SKM-1 treated with dmso at 0.1 percent for 144 hours (cell line): Measurements from ENCODE around the gene PTPRM.
"Not testable (repeated sequence)": the region's sequence is repeated elsewhere in the genome, so short reads cannot be mapped to it uniquely, and the experiment has no call there.

ENCODE experiments used
- DNase-seq: peaks from one replicate; lab custom pipeline; 2025; ENCODE audit not compliant: unreplicated experiment; lab: John Stamatoyannopoulos, UW

The PTPRM gene

DNA sequence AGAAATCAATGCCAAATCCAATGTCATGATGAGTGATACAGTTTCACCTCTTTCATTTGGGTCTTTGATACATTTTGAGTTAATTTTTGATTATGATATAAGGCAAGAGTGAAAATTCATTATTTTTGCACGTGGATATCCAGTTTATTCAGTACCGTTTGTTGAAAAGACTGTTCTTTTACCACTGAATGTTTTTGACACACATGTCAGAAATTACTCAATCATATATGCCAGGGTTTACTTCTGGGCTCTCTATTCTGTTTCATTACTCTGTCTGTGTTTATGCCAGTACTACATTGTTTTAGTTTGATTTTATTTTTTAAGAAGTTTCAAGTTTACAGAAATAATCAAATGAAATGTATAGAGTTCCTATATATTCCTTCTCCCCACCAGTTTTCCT lies 154.4 kb downstream of the PTPRM start:
- DNase-seq: no peak

DNA sequence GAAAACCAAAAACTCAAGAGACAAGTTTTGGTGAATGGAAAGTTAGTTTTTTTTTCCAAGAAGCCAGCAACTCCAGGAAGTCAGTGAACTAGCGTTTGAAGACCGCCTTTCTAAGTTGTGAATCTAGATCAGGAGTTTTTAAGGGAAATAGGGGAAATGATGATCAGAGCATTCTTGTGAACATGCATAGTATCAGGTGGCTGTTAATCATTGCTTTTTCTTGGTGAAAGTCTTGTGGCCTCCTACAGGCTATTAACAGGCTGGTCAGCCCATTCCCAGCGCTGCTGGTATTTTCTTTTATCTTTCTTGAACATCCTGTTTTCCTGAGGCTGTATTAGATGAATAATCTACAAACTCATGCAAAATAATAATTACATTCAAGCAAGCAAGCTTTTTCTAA lies 155.8 kb downstream of the PTPRM start:
- DNase-seq: no peak

DNA sequence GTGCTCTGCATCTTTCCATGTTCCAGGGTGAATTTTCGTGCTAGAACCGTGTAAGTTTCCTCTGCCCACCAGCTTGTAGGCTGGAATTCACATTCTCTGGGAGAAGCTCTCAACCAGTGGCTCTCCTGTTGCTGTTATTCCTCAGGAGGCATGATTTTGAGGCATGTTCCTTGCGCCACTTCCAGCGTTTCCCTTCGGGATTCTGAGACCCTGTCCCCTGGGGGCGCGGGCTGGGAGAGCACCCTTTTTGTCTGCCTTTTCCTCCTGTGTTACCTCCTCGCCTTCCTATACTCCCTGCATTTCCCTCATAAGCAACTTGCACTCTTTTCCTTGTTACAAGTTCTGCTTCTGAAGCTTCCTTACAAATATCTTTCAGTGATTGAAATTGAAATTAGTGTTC lies 156.4 kb downstream of the PTPRM start:
- no peak for DNase-seq

DNA sequence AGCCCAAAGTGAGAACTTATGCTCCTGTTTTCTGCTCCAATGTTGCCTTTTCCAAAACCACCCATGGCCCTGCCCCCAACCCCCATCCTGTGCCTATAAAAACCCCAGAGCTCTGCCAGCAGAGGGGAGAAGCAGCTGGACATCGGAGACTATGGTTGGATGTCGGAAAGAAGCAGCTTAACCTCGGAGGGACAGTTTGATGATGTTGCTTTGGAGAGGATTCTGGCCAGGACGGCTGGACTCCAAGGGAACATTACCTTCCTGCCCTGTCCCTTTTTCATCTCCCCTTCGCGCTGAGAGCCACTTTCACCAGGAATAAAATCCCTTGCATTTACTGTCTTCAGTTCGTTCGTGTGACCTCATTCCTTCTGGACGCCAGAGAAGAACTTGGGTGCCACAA lies 158.4 kb downstream of the PTPRM start:
- DNase-seq: no peak

GRCh38 chr18:7725897-7726296 lies 158.8 kb downstream of the PTPRM start:
- DNase-seq: no peak

DNA sequence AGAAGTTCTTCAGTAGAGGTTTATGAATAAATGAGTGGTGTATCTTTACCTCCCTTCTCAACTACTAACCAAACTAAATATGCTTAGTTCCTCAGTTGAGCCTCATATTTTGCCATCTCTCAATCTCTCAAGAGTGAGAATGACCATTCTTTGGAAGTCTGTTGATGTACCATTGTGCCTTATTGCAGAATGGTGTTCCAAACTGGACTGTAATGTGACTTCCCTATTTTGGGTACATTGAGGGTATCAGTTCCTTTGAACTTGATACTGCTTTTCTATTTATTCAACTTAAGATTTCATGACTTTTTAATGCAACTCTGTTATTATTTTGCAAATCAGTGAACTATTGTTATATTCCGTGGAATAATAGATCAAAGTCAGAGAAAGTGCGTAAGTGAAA lies 159.4 kb downstream of the PTPRM start:
- DNase-seq: no peak

- no peak for DNase-seq
Measured at GRCh38 chr18:7727361-7728076, 160.4 kb downstream of the PTPRM start.

DNA sequence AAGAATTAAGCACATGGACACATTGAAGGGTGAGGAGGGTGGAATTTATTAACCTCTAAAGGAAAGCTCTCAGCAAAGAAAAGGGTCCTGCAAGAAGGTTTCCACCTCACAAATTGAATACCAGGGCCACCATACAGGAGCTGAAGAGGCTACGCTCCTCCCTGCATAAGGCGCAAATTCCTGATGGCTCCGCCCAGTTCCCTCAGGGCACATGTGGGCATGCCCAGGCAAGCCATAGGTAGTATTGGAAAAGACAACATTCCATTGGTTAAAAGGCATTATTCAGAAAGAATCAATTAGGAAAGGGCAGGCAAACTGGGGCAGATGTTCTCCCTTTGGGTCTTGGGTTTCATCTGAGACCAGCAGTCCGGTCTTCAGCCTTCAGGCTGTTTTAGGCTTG lies 161.2 kb downstream of the PTPRM start:
- DNase-seq: no peak

DNA sequence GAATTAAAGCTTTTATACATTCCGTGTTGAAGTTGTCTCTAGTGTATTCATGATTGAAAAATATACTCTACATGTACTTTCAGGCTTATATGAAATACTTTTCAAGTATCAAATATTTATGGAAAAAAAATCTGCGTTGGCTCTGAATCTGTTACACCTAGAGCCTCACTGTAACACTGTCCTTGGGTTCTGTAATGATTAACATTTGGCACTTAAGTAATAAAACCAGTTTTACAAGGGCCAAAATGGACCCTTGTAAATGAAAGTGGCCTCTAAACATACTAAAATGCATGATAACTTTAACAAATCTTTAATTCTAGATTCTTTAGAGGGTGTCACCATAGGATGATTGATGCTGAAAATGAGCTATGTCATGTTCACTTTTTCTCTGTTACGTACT lies 162.8 kb downstream of the PTPRM start:
- DNase-seq: no peak

DNA sequence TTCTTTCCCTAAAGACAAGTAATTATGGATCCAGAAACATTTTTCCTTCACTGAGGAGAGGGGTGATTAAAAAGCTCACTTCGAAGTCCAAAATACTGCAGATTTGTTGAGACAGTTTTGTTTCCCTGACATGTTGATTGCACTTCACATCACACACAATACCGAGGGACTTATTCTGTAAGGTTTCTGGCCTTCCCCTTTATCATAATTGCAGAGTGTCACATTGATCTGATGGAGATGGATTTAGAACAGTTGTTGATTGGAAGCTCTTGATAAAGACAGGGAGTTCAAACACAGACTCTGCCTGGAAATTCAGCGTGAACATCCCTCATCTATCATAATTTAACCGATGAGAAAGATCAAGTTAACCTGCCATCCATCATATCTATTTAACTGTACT lies 163.6 kb downstream of the PTPRM start:
- no peak for DNase-seq

DNA sequence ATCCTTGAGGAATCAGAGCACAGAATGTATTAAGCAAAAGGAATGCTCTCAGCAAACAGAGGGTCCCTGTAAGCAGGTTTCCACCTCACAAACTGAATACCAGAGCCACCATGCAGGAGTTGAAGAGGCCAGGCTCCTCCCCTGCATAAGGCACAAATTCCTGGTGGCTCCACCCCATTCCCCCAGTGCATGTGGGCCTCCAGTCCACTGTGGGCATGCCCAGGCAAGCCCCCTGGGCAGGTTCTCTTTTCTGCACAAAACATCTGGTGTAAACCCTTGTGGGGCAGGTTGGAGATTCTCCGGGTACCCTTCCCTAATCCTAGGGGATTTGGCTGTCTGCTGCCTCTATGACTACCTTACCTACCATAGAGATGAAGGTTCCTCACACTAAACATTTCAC lies 166.5 kb downstream of the PTPRM start:
- DNase-seq: no peak

DNA sequence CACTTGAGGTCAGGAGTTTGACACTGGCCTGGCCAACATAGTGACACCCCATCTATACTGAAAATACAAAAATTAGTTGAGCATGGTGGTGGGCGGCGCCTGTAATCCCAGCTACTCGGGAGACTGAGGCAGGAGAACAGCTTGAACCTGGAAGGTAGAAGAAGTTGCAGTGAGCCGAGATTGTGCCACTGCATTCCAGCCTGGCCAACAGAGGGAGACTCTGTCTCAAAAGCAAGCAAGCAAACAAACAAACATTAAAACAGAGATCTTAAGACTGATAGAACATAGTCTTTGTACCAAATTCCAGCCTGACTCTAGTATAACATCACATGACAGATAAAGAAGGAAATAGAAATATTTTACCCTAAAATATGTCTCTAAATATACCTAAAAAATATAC lies 168.1 kb downstream of the PTPRM start:
- no peak for DNase-seq

DNA sequence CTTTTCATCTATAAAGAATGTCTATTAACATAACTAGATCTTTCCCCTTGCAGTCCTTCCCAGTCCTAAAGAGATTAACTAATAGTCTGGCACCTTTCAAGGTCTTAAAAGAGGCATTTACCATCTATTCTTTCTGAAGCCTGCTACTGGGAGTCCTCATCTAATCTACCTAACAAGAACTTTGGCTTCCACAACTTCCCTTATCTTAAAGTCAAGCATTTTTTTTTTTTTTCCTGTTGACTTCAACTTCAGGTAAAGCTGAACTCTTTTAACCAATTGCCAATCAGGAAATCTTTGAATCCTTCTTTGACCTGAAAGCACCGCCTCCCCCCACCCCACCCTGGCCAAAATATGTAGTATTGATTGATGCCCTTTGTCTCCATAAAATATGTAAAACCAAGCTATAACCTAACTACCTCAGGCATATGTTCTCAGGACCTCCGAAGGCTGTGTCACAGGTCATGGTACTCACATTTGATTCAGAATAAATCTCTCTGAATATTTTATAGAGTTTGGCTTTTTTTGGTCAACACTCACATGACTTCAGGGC lies 168.6 kb downstream of the PTPRM start:
- no peak for DNase-seq

DNA sequence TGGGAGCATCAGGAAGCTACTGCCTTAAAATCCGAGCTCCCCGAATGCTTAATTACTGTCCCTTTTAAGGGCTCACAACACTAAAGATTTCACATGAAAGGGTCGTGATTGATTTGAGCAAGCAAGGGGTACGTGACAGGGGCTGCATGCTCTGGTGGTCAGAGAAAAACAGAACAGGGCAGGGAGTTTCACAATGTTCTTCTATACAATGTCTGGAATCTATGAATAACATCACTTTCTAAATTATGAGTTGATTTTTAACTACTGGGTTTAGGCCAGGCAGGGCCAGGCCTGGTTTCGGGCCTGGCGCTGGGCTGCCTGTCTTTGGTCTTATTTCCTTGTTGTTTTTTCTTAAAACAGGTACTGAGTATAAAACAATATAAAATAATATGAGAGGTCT lies 169.4 kb downstream of the PTPRM start:
- DNase-seq: not testable (repeated sequence)

DNA sequence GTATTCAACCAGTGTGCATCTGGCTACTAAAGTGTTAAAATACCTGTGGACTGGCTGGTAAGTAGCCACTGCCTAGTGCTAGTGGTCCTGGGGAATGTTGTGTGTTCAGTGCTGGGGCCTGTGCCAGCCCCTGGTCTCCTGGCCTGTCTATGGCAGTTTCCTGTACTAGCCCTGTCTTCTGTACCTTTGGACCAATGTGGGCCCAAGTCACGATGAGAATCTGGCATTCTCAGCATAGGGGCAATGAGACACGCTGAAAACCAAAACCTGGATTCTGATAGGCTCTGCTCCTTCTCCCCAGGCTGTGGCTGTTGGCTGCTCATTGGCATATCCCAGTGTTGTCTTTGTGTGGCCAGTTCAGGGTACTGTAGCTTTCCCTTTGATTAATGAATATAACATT lies 170.4 kb downstream of the PTPRM start:
- DNase-seq: no peak

DNA sequence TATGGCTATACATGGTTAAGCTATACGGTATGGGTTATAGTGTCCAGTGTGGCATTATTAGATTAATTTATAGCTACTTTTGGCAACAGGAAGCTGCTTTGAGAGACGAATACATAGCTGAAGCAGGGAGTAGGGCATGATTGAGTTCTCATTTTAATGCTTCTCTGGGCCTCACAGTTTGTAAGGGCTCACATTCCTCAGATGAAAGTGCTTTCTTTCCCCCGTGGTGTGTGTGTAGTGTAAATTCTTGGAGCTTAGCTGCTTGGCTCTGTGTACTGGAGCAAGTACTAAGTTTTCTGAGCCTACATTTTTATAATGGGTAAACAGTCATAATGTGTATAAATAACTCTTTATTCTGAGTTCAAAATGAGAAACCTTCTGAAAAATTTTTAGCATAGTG lies 173.7 kb downstream of the PTPRM start:
- DNase-seq: no peak

- DNase-seq: no peak
Measured at GRCh38 chr18:7741640-7742039, 174.5 kb downstream of the PTPRM start.

GRCh38 chr18:7742224-7742623 lies 175.1 kb downstream of the PTPRM start:
- DNase-seq: no peak

DNA sequence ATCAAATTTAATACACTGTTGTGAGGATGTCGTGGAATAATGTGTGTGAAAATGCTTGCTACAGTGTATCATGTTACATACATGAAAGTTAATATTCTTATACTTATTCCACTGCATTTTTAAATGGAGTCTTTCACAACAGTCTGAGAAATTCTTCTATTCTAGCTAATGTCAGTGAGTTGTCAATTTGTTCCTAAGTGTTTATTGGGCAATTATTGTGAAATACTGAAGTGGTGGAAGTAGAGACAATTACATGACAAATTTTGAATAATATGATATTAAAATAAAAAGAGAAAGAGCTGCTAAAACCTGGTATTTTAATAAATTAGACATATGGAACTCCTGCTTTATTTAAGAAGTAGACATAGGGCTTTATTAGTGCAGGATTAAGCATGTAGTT lies 176.1 kb downstream of the PTPRM start:
- DNase-seq: no peak

DNA sequence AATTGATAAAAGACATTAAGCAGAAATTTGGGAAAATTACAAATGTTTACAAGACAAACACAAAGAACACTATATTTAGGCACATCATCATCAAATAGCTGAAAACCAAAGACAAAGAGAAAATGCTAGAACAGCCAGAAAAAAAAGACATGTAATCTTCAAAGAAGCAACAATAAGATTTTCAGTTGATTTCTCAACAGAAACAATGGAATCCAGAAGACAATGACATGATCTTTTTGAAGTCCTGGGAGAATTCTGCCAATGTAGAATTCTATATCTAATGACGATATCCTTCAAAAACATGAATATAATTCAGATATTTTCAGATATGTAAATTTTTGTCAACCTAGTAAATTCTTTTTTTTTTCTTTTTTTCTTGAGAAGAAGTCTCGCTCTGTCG lies 179.0 kb downstream of the PTPRM start:
- DNase-seq: no peak

DNA sequence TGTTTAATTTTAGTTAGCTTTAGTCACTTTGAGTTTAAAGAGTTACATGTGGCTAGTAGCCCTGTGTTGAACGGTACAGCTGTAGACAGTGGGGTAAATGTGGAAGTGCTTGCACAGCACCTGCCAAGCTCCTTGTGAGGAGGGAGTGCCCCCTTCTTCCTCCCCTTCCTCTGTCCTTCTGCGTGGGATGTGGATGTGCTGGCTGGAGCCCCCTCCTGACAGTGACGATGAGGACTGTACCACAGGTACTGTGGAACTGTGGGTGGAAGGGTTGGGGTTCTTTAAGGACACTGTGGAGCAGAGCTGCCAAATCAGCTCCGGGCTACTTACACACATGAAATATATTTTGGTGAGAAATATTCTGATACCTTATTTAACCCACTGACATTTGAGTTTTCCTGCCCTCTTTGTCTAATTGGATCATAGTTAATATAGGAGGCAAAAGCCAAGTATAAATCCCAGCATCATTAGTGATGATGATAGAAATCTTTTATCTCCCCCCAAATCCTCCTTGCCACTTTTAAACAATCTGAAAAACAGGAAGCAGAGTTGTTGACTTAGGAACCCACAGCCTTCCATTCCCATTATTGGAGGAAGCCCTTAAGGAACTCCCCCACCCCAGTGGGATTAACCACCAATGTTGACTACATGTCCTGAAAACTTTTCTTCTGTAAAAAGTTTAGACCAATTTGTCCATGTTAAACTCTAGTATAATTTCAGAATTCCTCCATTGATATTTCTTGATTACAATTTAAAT lies 181.3 kb downstream of the PTPRM start:
- DNase-seq: no peak

DNA sequence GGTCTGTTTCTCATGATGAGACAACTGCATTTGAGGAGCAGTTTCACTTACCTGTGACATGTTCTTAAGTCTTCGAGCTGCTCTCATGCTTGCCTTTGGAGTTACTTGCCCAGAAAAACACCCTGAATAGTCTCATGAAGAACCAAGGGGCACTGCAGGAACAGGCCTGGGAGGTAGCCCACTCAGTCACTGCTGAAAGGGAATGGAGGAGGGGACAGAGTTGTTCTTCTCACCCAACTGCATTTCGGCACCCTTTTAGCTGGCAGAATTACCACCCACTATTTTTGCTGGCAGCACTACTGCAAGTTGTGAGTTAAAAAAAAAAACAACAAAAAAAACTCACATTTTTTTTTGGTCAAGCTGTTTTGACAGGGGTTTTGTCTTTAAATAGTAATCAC lies 181.9 kb downstream of the PTPRM start:
- DNase-seq: no peak
